ENCODE data around the gene LRRC70.

Gene LRRC70

GRCh38 chr5:62575066-62575465, 3.6 kb upstream of the LRRC70 start:
- DNase-seq = no peak

- DNase-seq = no peak
Measured at GRCh38 chr5:62575489-62575888, 3.1 kb upstream of the LRRC70 start.

GRCh38 chr5:62576570-62577170, 1.9 kb upstream of the LRRC70 start:
- no peak for DNase-seq

- no peak for DNase-seq
Measured at GRCh38 chr5:62577488-62577887, 1.1 kb upstream of the LRRC70 start.

GRCh38 chr5:62579761-62580160, 1.1 kb downstream of the LRRC70 start:
- no peak for DNase-seq

- DNase-seq = no peak
Measured at GRCh38 chr5:62581836-62582597, 3.4 kb downstream of the LRRC70 start.

GRCh38 chr5:62584391-62584790, 5.8 kb downstream of the LRRC70 start:
- no peak for DNase-seq

GRCh38 chr5:62585306-62585705, 6.7 kb downstream of the LRRC70 start:
- DNase-seq = no peak

GRCh38 chr5:62585751-62586150, 7.1 kb downstream of the LRRC70 start:
- DNase-seq = no peak

GRCh38 chr5:62587737-62588136, 9.1 kb downstream of the LRRC70 start:
- no peak for DNase-seq

- DNase-seq = no peak
Measured at GRCh38 chr5:62588668-62589067, 10.0 kb downstream of the LRRC70 start.

GRCh38 chr5:62589504-62589903, 10.9 kb downstream of the LRRC70 start:
- DNase-seq = no peak

- DNase-seq = no peak
Measured at GRCh38 chr5:62590387-62590786, 11.8 kb downstream of the LRRC70 start.

GRCh38 chr5:62592558-62592957, 13.9 kb downstream of the LRRC70 start:
- DNase-seq = peak; percentile 11

GRCh38 chr5:62593331-62593730, 14.7 kb downstream of the LRRC70 start:
- DNase-seq = no peak

- DNase-seq = no peak
Measured at GRCh38 chr5:62594364-62594984, 15.9 kb downstream of the LRRC70 start.

GRCh38 chr5:62596096-62596495, 17.5 kb downstream of the LRRC70 start:
- DNase-seq = no peak

- no peak for DNase-seq
Measured at GRCh38 chr5:62596691-62597090, 18.1 kb downstream of the LRRC70 start.

GRCh38 chr5:62597314-62597713, 18.7 kb downstream of the LRRC70 start:
- DNase-seq = no peak

- DNase-seq = no peak
Measured at GRCh38 chr5:62600560-62601252, 22.1 kb downstream of the LRRC70 start.

GRCh38 chr5:62603934-62604333, 25.3 kb downstream of the LRRC70 start:
- no peak for DNase-seq

GRCh38 chr5:62605638-62606037, 27.0 kb downstream of the LRRC70 start:
- DNase-seq = no peak

GRCh38 chr5:62606878-62607277, 28.3 kb downstream of the LRRC70 start:
- DNase-seq = no peak

- DNase-seq = no peak
Measured at GRCh38 chr5:62607615-62608014, 29.0 kb downstream of the LRRC70 start.

Data from GDM1 (cell line).